ENCODE measurements around the gene FGFR2.

Gene FGFR2

DNA sequence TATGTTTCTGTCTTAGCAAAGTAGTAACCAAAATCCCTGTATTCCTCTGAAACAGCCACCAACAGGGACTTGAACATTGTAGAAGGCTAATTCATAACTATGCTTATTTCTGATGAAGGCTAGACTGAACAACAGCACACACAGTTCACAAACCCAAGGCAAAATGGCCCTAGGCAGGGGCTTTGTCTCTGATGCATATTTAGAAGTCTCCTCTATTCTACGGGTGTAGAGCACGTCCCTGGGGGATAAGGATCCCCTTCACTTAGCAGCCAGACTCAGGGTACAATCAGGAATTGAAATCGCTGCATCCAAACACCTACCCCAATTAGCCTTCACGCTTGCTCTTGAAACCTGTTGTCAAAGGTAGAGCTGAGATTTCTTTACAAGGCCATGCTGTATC is 45.5 kb downstream of the FGFR2 start:
- DNase-seq, result no peak

DNA sequence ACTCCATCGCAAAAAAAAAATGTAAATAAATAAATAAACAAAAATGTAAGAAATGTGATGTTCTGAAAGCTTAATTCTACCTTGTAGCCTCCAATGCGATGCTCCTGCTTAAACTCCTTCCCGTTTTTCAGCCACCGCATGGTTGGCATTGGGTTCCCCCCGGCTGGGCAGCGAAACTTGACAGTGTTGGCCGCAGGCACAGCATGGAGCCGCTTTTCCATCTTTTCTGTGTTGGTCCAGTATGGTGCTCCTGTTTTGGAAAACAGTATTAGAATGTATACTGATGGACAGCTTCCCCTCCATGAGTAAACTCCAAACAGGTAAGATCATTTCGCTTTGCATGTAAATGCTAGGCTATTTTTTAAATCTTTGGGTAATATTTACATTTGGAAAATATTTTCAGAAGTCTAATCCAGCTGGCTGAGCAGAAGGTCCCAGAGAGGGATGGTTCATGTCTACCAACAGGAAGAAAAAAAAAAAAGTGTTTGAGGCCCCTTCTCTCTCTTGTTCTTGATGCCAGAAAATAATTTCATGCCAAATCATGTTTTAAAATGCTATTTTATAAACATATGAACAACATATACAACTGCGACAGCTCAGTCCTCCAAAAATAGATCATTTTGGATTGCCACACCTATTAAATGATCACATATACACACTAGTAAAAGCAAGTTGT is 46.9 kb downstream of the FGFR2 start:
- no peak for DNase-seq

DNA sequence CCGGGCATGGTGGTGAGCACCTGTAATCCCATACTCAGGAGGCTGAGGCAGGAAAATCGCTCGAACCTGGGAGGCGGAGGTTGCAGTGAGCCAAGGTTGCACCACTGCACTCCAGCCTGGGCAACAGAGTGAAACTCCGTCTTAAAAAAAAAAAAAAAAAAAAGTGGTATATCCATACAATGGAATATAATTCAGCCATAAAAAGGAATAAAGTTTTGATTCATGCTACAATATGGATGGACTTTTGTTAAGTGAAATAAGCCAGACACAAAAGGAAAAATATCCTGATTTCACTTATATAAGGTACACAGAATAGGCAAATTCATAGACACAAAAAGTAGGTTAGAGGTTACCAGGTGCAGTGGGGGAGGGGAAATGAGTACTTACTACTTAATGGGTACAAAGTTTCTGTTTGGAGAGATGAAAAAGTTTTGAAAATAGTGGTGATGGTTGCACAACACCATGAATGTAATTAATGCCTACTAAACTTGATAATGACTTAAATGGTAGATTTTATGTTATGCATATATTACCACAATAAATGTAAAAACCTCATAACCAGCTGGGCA is 53.9 kb downstream of the FGFR2 start:
- no peak for DNase-seq

DNA sequence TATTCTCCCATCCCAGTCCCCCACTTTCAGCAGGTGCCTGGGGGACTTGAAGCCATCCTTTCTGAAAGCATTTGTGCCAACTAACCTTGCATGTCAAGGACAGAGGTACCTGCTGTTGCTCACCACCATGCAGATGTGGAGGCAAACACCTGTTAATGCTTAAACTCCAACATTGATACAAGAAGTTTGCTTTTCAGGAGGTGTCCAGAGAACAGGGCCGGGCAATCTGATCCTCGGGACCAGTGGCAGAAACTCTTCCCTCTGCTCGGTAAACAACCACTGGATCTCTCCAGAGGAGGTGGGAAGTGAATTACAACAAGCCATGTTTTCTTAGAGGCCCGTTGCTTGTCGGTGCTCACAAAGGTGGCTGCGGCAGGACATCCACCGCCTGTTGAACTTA is 54.7 kb downstream of the FGFR2 start:
- no peak for DNase-seq

GRCh38 chr10:121541450-121542120 is 56.7 kb downstream of the FGFR2 start:
- no peak for DNase-seq

- no peak for DNase-seq
Measured at GRCh38 chr10:121540732-121541395, 57.4 kb downstream of the FGFR2 start.

- no peak for DNase-seq
Measured at GRCh38 chr10:121539786-121540185, 58.5 kb downstream of the FGFR2 start.

- DNase-seq, result peak; percentile 64
Measured at GRCh38 chr10:121536310-121536913, 61.8 kb downstream of the FGFR2 start.

GRCh38 chr10:121535381-121535780 is 62.9 kb downstream of the FGFR2 start:
- DNase-seq, result no peak

- no peak for DNase-seq
Measured at GRCh38 chr10:121532292-121532864, 65.9 kb downstream of the FGFR2 start.

- no peak for DNase-seq
Measured at GRCh38 chr10:121531830-121532178, 66.4 kb downstream of the FGFR2 start.

GRCh38 chr10:121531076-121531829 is 67.0 kb downstream of the FGFR2 start:
- DNase-seq, result no peak

GRCh38 chr10:121530481-121531075 is 67.7 kb downstream of the FGFR2 start:
- DNase-seq, result no peak

DNA sequence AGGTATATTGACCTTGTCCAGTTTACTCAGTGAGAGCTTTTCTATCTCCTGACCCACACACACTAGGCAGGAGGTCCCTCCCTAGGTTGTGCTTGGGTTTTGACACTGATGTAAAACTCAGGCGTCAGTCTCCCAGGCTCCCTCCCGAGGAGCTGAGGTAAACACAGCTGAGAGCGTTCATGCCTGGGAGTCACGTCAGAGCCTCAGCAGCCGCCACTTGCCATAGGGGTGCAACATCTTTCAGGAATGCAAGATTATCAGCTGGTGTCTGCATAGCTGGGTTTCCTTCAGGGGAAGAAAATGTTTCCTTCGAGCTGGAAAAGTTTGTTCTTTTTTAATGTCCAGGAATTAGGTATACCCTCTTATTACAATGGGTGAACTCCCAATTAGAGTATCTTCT is 70.6 kb downstream of the FGFR2 start:
- DNase-seq, result peak; percentile 68

- DNase-seq, result no peak
Measured at GRCh38 chr10:121526801-121527221, 71.4 kb downstream of the FGFR2 start.

GRCh38 chr10:121526135-121526790 is 72.0 kb downstream of the FGFR2 start:
- DNase-seq, result no peak

- DNase-seq, result no peak
Measured at GRCh38 chr10:121525251-121526134, 72.8 kb downstream of the FGFR2 start.

GRCh38 chr10:121524157-121524817 is 74.0 kb downstream of the FGFR2 start:
- DNase-seq, result peak; percentile 67

GRCh38 chr10:121522831-121523230 is 75.4 kb downstream of the FGFR2 start:
- DNase-seq, result peak; percentile 28

Measured in fibroblast of skin of abdomen (primary cell).